Psoas muscle (tissue), 8 donors: Measurements from ENCODE around the gene GPR107. TPM values are rescaled to one million over a fixed set of nuclear protein-coding genes. Genes with fewer than 3 reads are reported as not detected.

Experiments
- ATAC-seq, 4 donors: fragments of 200-7000 bp; cut with Tn5 transposase; one replicate each; pipeline ENCODE4 v1.9.1; 2020; ENCODE audit warnings: moderate library complexity in 3 of 4, mild to moderate bottlenecking in 2 of 4
- DNase-seq, 2 donors: peaks; one replicate each; pipeline ENCODE4 v3.0.0-alpha.2; 2020
- H3K27ac ChIP-seq: fragments of 200-600 bp; one replicate; pipeline ENCODE4 v1.8.0; 2022
- H3K27me3 ChIP-seq, 3 donors: fragments of 200-600 bp in 1 of 3; one replicate each; pipeline versions ENCODE4 v1.6.1 to v1.8.0; 2013 to 2022; ENCODE audit warnings: low read length in 2 of 3, mild to moderate bottlenecking in 2 of 3, moderate library complexity in 1 of 3; ENCODE audit not compliant: insufficient read depth in 3 of 3
- H3K36me3 ChIP-seq, 2 donors: fragments of 200-600 bp in 1 of 2; one replicate each; pipeline versions ENCODE4 v1.6.1 to v1.8.0; 2013 to 2022; ENCODE audit warnings: low read depth in 1 of 2, mild to moderate bottlenecking in 1 of 2, moderate library complexity in 1 of 2; ENCODE audit not compliant: insufficient read depth in 1 of 2
- H3K4me1 ChIP-seq: fragments of 200-600 bp; one replicate; pipeline ENCODE4 v1.8.0; 2022
- H3K4me3 ChIP-seq: fragments of 200-600 bp; one replicate; pipeline ENCODE4 v1.8.0; 2022; ENCODE audit warnings: mild to moderate bottlenecking
- H3K9me3 ChIP-seq: fragments of 200-600 bp; one replicate; pipeline ENCODE4 v1.8.0; 2022
- CTCF ChIP-seq: fragments of 200-600 bp; IDR thresholded peaks from one replicate; pipeline ENCODE4 v1.8.0; 2022; ENCODE audit warnings: antibody characterized with exemption
- WGBS, 3 donors: extraction: QIAGEN DNeasy Blood & Tissue Kit; methylation state at CpG; one replicate each; pipeline versions ENCODE4 v1.1.6 to v1.1.7; 2013; 5-methylcytosine and 5-hydroxymethylcytosine counted together
- intact Hi-C, 2 donors: fragments of 100-400 bp; cut with DNase I; formaldehyde crosslinking; loops; one replicate each; pipeline versions ENCODE4 v1.11.0 to v1.14.2; 2022
- polyA plus RNA-seq, 3 donors: library from polyadenylated mRNA; stranded (reverse); fragments of 200-250 nt; gene quantifications; one replicate each; pipeline ENCODE4 v1.2.3, GENCODE V29; 2013
- total RNA-seq, 4 donors: library from RNA; stranded (reverse); fragmentation: NEBNext Ultra II Directional in 2 of 4; extraction: Animal tissue kit (Norgen Biotek cat#: 25700) in 2 of 4; gene quantifications; one replicate each; pipeline versions ENCODE4 v1.2.1 to v1.2.4, GENCODE V29; 2021 to 2023
- donor health status: healthy with polysubstance abuse.
- donor health status: DM: no; HTN: no; CAD: no; lungs with moderate emphysema.
- donor health status: Bipolar disorder and iron deficiency.
- donor health status: healthy.
- donor health status: DM: yes; HTN: yes; CAD: no.
- donor health status: DM: no; HTN: no; CAD: no.
- donor health status: DM: no; HTN: no; CAD: no.
- donor health status: DM: yes; HTN: yes; CAD: no.

GPR107 gene
- total and polyA plus RNA-seq, 7 donors: 8.9 to 28.1 (median 19.9) TPM

- intact Hi-C loops: loop anchor here in 1 of 2 donors (2.0 to 10.0 kb wide), 2 partner anchors 77 to 157 kb away; no protein-coding TSS in a partner anchor
- H3K9me3 ChIP-seq: no peaks in the 10 kb centered on the region
- peak overlapping the region; percentile 98 for H3K4me3 ChIP-seq
- H3K36me3 ChIP-seq: no peaks in the 10 kb centered on the region
- H3K27me3 ChIP-seq: no peaks in the 10 kb centered on the region
- peaks cover 10% of the 10 kb centered on the region for H3K4me1 ChIP-seq
- TF ChIP-seq CTCF: no peak
- ATAC-seq (no peak), DNase-seq (peak in 1 of 2 donors; percentile 59)
- H3K27ac ChIP-seq: peak overlapping the region; percentile 86
- 2 to 3% (median 2%) methylated on average over 29 to 31 of the region's 31 CpGs for WGBS, 3 donors
These were observed 11.9 kb upstream of the GPR107 start for GRCh38 chr9:130041648-130042405.

- intact Hi-C loops: loop anchor here in 1 of 2 donors (2.0 to 10.0 kb wide), 2 partner anchors 78 to 158 kb away; no protein-coding TSS in a partner anchor
- DNase-seq (peak; percentile 47 to 68), ATAC-seq (peak; percentile 38 to 53 (median 42))
- Histone ChIP-seq H3K4me1 (peaks cover 10% of the 10 kb centered on the region), H3K9me3 (no peaks in the 10 kb centered on the region), H3K4me3 (peak overlapping the region; percentile 98), H3K27me3 (no peaks in the 10 kb centered on the region), H3K36me3 (no peaks in the 10 kb centered on the region), H3K27ac (peak overlapping the region; percentile 86)
- TF ChIP-seq CTCF: no peak
- WGBS, 3 donors: 0% methylated on average over 27 to 68 of the region's 68 CpGs
These were observed 11.3 kb upstream of the GPR107 start for GRCh38 chr9:130042406-130042884.

- TF ChIP-seq CTCF: no peak
- 0 to 1% (median 0%) methylated on average over 29 to 87 of the region's 92 CpGs for WGBS, 3 donors
These were observed 10.6 kb upstream of the GPR107 start, which contains the start of gene FNBP1 for GRCh38 chr9:130042885-130043653. TSS of gene FNBP1 (minus strand) at chr9:130043189. CDS start at chr9:130042975, 214 bp downstream.

DNA sequence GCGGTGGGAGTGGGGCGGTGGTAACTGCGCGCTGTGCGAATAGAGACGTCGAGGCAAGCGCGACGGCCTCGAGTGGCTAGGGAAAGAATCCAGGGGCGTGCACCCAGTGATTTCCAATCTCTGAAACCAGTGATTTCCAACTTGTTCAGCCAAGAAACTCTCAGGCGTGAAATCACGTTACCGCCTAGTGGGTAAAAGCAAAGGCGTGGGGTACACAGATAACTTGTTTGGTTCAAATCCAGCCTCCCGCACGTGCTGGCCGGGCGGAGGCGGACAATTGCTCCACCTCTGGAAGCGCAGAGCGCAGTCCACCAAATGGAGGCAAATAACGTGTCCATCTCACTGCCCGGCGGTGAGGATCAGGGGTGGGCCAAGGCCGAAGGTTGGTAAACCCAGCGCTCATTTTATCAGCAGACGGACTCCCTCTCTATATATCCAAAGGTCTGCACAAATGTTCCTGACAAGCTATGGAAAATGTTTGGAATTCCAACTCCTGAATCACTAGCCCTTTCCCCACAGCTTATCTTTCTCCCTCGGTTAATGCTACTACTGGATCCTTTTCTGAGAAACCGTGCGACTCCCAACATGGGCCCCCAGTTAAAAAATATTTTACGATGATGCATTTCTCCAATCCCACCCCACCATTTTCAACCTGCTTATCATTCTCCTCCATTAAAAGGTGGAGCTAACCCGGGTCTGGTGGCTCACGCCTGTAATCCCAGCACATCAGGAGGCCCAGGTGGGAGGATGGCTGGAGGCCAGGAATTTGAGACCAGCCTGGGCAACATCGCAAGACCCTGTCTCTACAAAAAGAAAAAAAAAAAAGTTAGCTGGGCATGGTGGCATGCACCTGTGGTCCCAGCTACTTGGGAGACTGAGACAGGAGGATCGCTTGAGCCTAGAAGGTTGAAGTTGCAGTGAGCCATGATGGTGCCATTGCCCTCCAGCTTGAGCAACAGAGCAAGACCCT, 9.8 kb upstream of the GPR107 start:
- Histone ChIP-seq H3K27ac (peak overlapping the region; percentile 86), H3K9me3 (no peaks in the 10 kb centered on the region), H3K4me1 (peaks cover 10% of the 10 kb centered on the region), H3K27me3 (no peaks in the 10 kb centered on the region), H3K36me3 (no peaks in the 10 kb centered on the region), H3K4me3 (peak overlapping the region; percentile 98)
- DNase-seq (peak; percentile 64 to 72), ATAC-seq (peak; percentile 34 to 67 (median 50))
- WGBS, 3 donors: 19 to 22% (median 21%) methylated on average over 37 of the region's 37 CpGs
- no peak for TF ChIP-seq CTCF
- intact Hi-C loops: loop anchor here in 1 of 2 donors (2.0 to 10.0 kb wide), 2 partner anchors 79 to 159 kb away; no protein-coding TSS in a partner anchor

More at GRCh38 chr9:130042885-130043653, 10.6 kb upstream of the GPR107 start, which contains the start of gene FNBP1:
- Histone ChIP-seq H3K36me3 (no peaks in the 10 kb centered on the region), H3K4me1 (peaks cover 10% of the 10 kb centered on the region), H3K27me3 (no peaks in the 10 kb centered on the region), H3K4me3 (peak within 1 kb of the TSS; percentile 98), H3K9me3 (no peaks in the 10 kb centered on the region), H3K27ac (peak within 1 kb of the TSS; percentile 86)
- intact Hi-C loops: loop anchor here in 1 of 2 donors (2.0 to 10.0 kb wide), 2 partner anchors 78 to 158 kb away; no protein-coding TSS in a partner anchor
- ATAC-seq: peak; percentile 94 to 96 (median 94)
- DNase-seq: peak; percentile 80 to 89
